Measurements from ENCODE around the gene G3BP1.

DNA sequence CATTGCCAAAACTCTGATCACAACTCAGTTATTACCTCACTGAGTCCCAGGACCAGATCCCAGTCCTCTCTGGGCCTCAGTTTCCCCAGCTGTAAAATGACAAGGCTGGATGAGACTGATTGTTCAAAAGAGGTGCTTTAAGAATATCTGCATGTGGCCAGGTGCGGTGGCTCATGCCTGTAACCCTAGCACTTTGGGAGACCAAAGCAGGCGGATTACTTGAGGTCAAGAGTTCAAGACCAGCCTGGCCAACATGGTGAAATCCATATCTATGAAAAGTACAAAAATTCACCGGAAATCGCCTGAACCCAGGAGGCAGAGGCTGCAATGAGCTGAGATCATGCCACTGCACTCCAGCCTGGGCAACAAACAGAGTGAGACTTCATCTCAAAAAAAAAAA is 21.6 kb upstream of the G3BP1 start:
- TF ChIP-seq TCF12 (IDR thresholded peaks at IDR 0.05; ENCODE audit: low read depth), result no peak
- TF ChIP-seq YY1 (IDR thresholded peaks at IDR 0.05; ENCODE audit: low read depth), result no peak
- TF ChIP-seq TAF1 (IDR thresholded peaks at IDR 0.05; ENCODE audit: low read depth), result no peak
- no peak for TF ChIP-seq FOXM1 (IDR thresholded peaks at IDR 0.05; ENCODE audit: borderline replicate concordance, low read depth)
- TF ChIP-seq, protein P1, sequence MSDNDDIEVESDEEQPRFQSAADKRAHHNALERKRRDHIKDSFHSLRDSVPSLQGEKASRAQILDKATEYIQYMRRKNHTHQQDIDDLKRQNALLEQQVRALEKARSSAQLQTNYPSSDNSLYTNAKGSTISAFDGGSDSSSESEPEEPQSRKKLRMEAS (IDR thresholded peaks at IDR 0.05), result no peak

Data from Ishikawa (cell line).